Gastrocnemius medialis (tissue), 4 donors: Measurements from ENCODE around the gene PTPRR.

Experiments used
- CTCF ChIP-seq, 5 experiments: fragments of 450-650 bp in 3 of 5; fragments of 200-600 bp in 2 of 5; sonication (generic) in 2 of 5; IDR thresholded peaks in 4 of 5; conservative IDR thresholded peaks in 1 of 5; 1 replicate in 4 of 5; 2 replicates in 1 of 5; pipeline ENCODE4 v1.5.1; 2016 to 2019; ENCODE audit warnings: antibody characterized with exemption in 5 of 5, mild to moderate bottlenecking in 3 of 5, moderate library complexity in 3 of 5
- POLR2A ChIP-seq, 2 donors: fragments of 450-650 bp; IDR thresholded peaks; one replicate each; pipeline ENCODE4 v1.6.1; 2017; ENCODE audit warnings: antibody characterized with exemption in 2 of 2, mild to moderate bottlenecking in 2 of 2, moderate library complexity in 2 of 2

- TF ChIP-seq CTCF (IDR thresholded peaks at IDR 0.05 in 4 of 5, conservative IDR thresholded peaks at IDR 0.05 in 1 of 5) (no peak), POLR2A (IDR thresholded peaks at IDR 0.05) (no peak)
These were observed 213.9 kb downstream of the PTPRR start for GRCh38 chr12:70706611-70707010.
